SKM-1 (cell line): ENCODE measurements around the gene STX7.
"Not testable (repeated sequence)": the region's sequence is repeated elsewhere in the genome, so short reads cannot be mapped to it uniquely, and the experiment has no call there.

Source experiments
- DNase-seq: peaks from one replicate; lab custom pipeline; 2025; ENCODE audit not compliant: unreplicated experiment; lab: John Stamatoyannopoulos, UW

Gene STX7

GRCh38 chr6:132512638-132513632 lies at the start of gene STX7:
Gene STX7 (minus strand): TSS chr6:132513116. CDS start chr6:132503530, 9,586 bp downstream.
- peak; percentile 84 for DNase-seq

GRCh38 chr6:132560087-132560486 lies 47.2 kb upstream of the STX7 start:
- not testable (repeated sequence) for DNase-seq

- no peak for DNase-seq
Measured at GRCh38 chr6:132552372-132552771, 39.5 kb upstream of the STX7 start, which contains the start of gene TAAR8. Gene TAAR8 (plus strand): TSS chr6:132552672. CDS start chr6:132552693, 21 bp downstream.

- DNase-seq, result no peak
Measured at GRCh38 chr6:132551214-132551613, 38.3 kb upstream of the STX7 start.

GRCh38 chr6:132548746-132549463 lies 36.0 kb upstream of the STX7 start:
- DNase-seq, result no peak

GRCh38 chr6:132544826-132545225 lies 31.9 kb upstream of the STX7 start:
- DNase-seq, result no peak

GRCh38 chr6:132537977-132538376 lies 25.1 kb upstream of the STX7 start, which contains the start of gene TAAR9:
Gene TAAR9 (plus strand): TSS chr6:132538277. CDS start chr6:132538290, 13 bp downstream.
- no peak for DNase-seq

GRCh38 chr6:132537145-132537544 lies 24.2 kb upstream of the STX7 start:
- no peak for DNase-seq

- DNase-seq, result not testable (repeated sequence)
Measured at GRCh38 chr6:132534546-132534945, 21.6 kb upstream of the STX7 start.

- DNase-seq, result peak; percentile 65
Measured at GRCh38 chr6:132530293-132530974, 17.5 kb upstream of the STX7 start.

GRCh38 chr6:132527791-132528190 lies 14.9 kb upstream of the STX7 start:
- DNase-seq, result no peak

GRCh38 chr6:132526461-132526860 lies 13.5 kb upstream of the STX7 start:
- DNase-seq, result no peak

GRCh38 chr6:132525866-132526265 lies 12.9 kb upstream of the STX7 start:
- DNase-seq, result no peak

GRCh38 chr6:132524646-132525045 lies 11.7 kb upstream of the STX7 start:
- no peak for DNase-seq

GRCh38 chr6:132520953-132521352 lies 8.0 kb upstream of the STX7 start:
- no peak for DNase-seq

- no peak for DNase-seq
Measured at GRCh38 chr6:132515386-132515785, 2.5 kb upstream of the STX7 start.

GRCh38 chr6:132513831-132514545 lies 1.1 kb upstream of the STX7 start:
- DNase-seq, result no peak

- peak; percentile 81 for DNase-seq
Measured at GRCh38 chr6:132512342-132512637, 626 bp downstream of the STX7 start.

- DNase-seq, result no peak
Measured at GRCh38 chr6:132511831-132512220, 1.1 kb downstream of the STX7 start.

GRCh38 chr6:132511210-132511830 lies 1.6 kb downstream of the STX7 start:
- DNase-seq, result no peak
